Stimulated activated CD8-positive, alpha-beta memory T cell treated with anti-CD3 and anti-CD28 coated beads, Interleukin-7, amount 100 ng/mL, for 24 hours (primary cell): ENCODE measurements around the gene EEFSEC.

Experiments used
- DNase-seq: peaks from one replicate; pipeline ENCODE4 v3.0.0-alpha.2; 2020; ENCODE audit warnings: low read depth

The EEFSEC gene

GRCh38 chr3:128427175-128427857 lies 274.0 kb downstream of the EEFSEC start:
- DNase-seq: no peak

GRCh38 chr3:128427872-128428822 lies 274.9 kb downstream of the EEFSEC start:
- DNase-seq: no peak

- no peak for DNase-seq
Observed at GRCh38 chr3:128429275-128429674, 276.0 kb downstream of the EEFSEC start.

- DNase-seq: no peak
Observed at GRCh38 chr3:128429751-128430150, 276.5 kb downstream of the EEFSEC start.

GRCh38 chr3:128430301-128430700 lies 277.0 kb downstream of the EEFSEC start:
- no peak for DNase-seq

GRCh38 chr3:128430731-128431130 lies 277.4 kb downstream of the EEFSEC start:
- no peak for DNase-seq

- no peak for DNase-seq
Observed at GRCh38 chr3:128431803-128432300, 278.6 kb downstream of the EEFSEC start.

- no peak for DNase-seq
Observed at GRCh38 chr3:128432301-128432970, 279.2 kb downstream of the EEFSEC start.

GRCh38 chr3:128432971-128433836 lies 279.9 kb downstream of the EEFSEC start:
- no peak for DNase-seq

- DNase-seq: no peak
Observed at GRCh38 chr3:128433837-128434165, 280.5 kb downstream of the EEFSEC start.

- no peak for DNase-seq
Observed at GRCh38 chr3:128434524-128434923, 281.2 kb downstream of the EEFSEC start.

- no peak for DNase-seq
Observed at GRCh38 chr3:128435058-128435457, 281.8 kb downstream of the EEFSEC start.

GRCh38 chr3:128435561-128435960 lies 282.3 kb downstream of the EEFSEC start:
- DNase-seq: no peak

- no peak for DNase-seq
Observed at GRCh38 chr3:128436214-128436613, 282.9 kb downstream of the EEFSEC start.

GRCh38 chr3:128438488-128439072 lies 285.3 kb downstream of the EEFSEC start:
- no peak for DNase-seq

GRCh38 chr3:128439226-128439625 lies 285.9 kb downstream of the EEFSEC start:
- DNase-seq: no peak

- no peak for DNase-seq
Observed at GRCh38 chr3:128442070-128442469, 288.8 kb downstream of the EEFSEC start.

- DNase-seq: no peak
Observed at GRCh38 chr3:128442949-128443348, 289.7 kb downstream of the EEFSEC start.

- no peak for DNase-seq
Observed at GRCh38 chr3:128443771-128444170, 290.5 kb downstream of the EEFSEC start.

GRCh38 chr3:128445357-128445756 lies 292.1 kb downstream of the EEFSEC start:
- no peak for DNase-seq

GRCh38 chr3:128446821-128447220 lies 293.5 kb downstream of the EEFSEC start:
- DNase-seq: no peak
